GM21447 (cell line): ENCODE measurements around the gene ZBTB22.
"Not testable (repeated sequence)": the region's sequence is repeated elsewhere in the genome, so short reads cannot be mapped to it uniquely, and the experiment has no call there.

Experiments
- ATAC-seq: cut with Tn5 transposase; IDR thresholded peaks from one replicate; pipeline ENCODE4 v1.9.1; 2021; ENCODE audit not compliant: unreplicated experiment

The ZBTB22 gene

DNA sequence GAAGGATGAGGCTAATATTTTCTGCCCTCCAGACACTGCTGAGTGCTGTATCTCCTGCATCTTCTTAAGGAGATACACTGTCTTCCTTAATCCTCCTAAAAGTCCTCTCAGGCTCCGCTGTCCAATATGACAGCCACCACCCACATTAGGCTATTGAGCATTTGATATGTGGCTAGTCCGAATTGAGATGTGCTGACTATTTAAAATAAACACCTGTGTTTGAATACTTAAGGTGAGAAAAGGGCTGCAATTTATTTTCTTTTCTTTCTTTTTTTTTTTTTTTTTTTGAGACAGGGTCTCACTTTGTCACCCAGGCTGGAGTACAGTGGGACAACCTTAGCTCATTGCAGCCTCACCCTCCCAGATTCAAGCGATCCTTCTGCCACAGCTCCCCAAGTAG, 15.7 kb downstream of the ZBTB22 start:
- no peak for ATAC-seq

DNA sequence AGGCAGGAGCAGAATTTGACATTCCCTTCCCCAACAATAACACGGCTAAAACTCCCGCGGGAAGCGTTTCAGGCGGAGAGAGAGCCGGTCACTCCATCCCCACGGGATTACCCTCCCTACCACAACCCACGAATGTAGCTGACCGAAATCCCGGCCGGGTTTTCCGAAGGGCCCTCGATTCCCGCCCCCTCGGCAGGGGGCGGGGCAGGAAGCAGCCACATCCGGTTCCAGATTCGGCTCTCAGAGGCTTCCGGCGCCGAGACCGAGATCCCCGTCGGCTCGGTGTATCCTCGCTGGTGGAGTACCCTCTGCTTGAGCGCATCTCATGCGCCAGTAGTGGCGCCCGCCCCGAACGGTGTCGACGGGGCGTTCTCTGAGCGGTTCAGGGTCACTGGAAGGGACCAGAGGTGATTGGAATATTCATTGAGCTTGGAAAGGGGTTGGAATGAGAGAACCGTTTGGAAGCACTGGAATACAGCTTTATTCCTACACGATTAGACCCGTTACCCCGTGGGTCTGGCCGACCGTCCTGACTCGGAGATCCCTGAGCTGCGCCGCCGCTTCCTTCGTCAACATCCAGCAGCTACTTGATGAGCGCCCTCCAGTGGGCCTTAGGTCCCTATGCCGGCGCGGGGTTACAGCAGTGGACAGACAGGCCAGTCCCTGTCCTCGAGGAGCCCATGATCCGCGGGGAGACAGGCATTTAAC, 18.2 kb downstream of the ZBTB22 start:
- ATAC-seq: peak; percentile 69

DNA sequence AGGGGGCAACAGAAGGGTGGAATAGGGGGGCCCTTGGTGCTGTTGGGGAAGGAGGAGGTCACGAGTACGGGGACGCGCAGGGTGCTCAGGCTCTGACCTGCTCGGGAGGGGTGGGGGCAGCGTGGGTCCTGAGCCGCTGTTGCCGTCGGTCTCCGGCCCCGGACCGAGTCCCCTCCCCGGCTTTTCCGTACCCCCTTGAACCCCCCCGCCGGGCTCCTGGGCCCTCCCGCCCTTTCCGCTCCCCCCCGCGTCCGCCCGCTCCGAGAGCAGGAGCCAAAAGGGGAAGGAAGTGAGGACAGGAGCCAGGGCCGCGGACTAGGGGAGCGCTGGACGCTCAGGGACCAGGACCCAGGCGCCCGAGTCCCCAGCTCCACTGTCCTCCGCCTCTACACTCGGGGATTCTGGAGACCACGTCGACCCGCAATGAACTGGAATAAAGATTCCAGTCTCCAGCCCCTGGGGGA, 18.7 kb downstream of the ZBTB22 start, which contains the start of gene RGL2:
Gene RGL2, minus strand, starts transcription at position 170 of the 464 bp plus-strand sequence. CDS start 332 bp downstream, outside the sequence.
- peak; percentile 12 for ATAC-seq

DNA sequence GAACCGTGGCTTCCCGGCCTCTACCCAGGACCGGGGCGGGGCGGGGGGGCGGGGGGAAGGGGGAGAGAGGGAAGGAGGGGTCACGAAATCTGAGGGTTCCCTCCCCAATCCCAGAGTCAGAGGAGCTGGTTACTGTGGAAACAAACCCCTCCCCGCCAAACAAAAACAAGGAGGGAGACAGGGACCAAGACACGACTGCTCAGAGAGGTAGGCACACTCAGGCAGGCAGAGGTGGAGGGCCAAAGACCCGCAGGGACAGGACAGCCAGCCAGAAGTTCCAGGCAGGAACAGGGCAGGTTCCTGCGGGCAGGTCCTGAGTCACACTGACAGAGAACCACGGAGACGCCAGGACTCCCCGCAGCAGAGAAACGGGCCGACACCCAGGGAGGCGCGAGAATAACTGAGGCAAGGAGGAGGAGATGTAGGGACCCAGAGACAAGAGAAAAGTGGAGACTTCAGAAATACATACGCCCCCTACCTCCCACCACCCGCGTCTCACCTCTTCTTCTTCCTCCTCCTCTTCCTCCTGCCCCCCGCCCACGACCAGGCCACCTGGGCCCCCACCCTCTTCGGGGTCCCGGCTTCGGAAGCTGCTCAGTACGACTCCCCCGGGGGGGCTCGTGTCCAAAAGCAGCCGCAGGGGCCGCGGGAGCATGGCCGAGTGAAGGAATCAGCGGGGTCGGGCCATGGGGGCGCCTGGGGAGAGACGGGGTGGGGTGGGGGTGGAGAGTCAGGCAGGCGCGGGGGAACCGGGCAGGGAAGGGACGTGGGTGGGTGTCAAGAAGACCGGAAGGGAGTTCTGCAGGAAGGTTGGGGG, 19.4 kb downstream of the ZBTB22 start:
- ATAC-seq: no peak

DNA sequence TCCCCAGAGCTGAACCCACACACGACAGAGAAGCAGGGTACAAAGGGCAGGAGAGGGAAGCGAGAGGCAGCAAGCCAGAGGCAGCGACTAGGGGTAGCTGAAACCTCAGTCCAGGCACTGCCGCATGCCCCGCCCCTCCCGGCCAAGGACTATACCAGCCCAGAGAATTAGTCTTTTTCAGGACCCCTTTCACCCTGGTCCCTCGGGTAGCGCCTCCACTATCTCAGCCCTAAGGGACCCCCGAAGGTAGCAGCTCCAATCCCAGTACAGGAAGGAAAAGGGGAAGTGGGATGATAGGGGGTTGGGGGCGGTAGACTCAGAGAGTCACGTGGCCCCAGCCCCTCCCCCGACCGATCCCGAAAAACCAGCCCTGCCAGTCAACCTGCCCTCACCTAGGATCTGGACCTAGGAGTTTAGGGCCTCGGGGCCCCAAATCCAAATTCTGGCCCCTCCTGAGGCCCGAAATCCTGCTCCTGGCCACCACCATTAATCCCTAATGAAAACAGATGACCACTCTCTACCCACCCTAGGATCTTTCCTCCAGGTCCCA, 20.1 kb downstream of the ZBTB22 start:
- no peak for ATAC-seq

DNA sequence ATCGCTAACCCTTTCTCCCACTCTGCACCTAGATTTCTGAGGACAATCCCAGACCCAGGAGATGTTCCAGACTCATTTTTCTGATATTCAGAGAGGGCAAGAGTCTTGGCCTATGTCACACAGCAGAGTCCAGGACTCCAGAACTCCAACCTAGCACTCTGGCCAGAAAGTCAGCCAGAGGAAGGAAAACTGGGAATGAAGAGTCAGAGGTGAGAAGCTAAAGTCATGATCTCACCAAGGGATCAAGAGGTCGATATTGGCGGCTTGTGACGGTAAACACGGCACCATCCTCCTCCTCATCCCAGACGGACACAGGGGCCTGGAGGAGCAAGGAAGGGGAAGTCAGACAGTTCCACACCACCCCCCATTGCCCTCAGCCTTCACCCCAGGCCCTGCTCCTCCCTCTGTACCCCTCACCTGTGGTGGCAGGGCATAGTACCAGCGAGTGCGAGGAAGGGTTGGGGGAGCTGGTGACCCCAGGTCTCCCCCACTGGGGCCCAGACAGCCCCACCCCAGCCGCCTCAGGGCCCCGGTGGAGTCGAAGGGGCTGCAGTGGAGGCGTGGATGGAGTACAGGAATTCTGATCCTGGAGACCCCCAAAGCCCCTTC, 20.6 kb downstream of the ZBTB22 start:
- ATAC-seq: no peak

DNA sequence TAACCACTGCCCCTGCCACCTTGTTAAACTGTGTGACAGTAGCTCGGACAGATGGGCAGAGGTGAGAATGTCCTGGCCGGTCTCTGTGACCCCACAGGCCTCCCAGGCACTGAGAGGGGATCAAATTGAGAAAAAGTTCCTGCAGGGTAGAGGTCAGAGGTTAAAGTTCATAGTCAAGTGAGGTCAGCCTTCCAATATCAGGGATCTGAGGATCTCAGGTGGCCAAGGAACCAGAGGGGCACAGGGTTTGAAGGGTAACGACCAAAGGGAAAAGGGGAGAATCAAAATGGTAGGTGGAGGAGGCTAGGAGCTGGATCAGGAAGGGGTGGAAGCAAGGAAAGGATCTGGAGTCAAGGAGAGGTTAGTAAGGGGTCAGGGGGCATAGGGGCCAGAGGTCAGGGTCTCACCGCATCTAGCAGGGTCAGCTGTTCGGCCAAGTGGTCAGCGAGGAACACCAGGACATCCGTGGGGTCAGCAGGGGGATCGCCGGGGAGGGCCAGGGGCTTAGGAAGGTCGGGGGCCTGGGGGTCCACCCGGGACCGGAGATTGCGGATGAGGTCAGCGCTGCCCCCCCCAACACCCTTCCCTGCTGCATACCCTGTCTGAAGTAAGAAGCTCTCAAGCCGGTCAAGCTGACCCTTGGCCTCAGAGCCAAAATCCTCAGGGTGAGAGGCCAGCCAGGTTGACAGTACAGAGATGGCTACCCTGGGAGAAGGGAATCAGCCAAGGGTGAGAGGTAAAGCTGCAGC, 21.7 kb downstream of the ZBTB22 start:
- no peak for ATAC-seq

DNA sequence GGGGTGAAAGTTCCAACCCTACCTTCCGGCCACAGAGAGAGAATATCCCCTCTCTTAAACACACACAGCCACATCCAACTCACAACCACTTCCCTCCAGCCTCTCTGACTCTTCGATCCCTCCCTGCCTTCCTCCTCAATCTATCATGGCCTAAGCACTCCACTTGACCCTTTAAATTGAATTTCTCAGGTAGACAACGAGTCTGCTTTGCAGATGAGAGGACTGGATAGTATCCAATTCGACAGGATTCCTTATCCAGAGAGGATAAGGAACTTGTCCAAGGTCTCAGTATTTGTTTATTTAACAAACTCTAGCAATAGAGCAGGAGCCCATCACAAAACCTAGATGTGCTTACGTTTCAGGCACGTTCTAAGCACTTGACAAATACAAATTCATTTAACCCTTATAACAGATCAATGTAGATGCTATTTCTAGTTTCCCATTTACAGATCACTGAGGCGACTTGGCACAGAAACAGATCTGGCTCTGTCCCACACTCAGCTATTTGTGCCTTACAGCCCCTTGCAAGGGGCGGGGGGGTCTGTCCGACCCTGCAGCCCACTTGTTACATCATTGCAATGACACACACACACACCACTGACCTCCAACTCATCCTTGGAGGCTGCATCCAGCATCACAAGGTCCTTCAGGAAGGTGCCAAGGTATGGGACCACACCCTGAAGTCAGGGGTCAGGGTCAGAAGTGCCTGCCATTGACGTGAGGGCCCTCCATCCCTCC, 23.3 kb downstream of the ZBTB22 start:
- ATAC-seq: no peak

DNA sequence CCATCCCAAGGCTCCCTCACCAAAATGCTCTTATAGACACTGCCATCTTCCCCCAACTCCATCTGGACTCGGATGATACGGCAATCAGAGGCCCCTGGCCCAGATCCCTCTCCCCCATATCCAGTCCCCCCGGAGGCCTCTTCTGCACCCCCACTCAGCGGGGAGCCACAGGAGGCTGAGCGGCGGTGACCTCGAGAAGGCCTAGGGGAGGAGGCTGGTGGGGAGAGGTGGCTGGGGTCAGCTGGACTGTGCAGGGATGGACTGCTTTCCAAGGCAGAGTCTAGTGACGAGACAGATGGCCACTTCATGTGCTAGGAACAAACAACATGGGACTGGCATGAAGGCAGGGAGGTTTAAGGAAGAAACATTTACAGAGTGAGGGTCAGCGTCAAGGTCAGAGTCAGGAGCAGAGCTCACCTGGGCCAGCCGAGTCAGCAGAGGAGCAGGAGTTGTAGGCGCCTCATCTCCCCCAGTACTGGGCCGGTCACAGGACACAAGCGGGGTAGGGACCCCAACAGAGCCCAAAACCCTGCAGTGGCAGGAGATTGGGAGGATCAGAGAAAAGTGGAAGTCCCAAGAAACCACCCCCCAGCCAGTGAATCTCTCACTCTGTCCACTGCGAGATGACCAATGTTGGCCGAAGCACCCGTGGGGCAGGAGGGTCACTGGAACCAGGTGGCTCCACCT, 24.4 kb downstream of the ZBTB22 start:
- ATAC-seq: no peak

DNA sequence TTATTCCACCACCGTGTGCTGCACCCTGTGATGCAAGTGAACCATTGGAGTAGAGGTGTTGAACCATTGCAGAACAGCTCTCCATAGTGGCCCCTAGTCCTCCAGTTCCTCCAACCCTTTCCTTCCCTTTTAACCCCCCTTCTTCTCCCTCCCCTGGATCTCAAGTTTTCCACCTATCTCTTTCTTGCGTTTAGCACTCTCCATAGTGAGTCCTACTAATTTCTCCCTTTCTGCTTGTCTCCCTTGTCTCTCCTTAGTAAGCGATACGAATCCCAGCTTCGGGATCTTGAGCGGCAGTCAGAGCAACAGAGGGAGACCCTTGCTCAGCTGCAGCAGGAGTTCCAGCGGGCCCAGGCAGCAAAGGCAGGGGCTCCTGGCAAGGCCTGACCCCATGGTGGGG, 27.1 kb downstream of the ZBTB22 start:
- ATAC-seq: no peak

DNA sequence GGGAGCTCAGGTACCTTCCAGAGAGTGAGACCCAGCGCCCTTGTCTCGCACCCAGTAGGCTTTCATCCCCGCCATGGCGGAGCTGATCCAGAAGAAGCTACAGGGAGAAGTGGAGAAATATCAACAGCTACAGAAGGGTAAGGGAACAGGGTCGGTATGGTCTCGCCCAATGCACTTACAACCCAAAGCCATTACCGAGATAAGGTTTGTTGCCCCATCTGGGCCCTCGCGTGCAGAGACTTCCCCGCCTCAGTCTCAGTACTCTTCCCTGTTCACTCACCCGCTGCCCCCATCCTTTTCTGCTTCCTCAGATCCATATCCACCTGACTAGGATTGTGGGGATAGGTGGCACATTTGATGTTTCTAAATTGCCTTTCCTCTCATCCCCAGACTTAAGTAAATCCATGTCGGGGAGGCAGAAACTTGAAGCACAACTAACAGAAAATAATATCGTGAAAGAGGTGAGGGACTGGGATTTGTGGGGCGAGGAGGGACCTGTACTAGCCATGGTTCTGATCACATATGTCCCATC, 27.7 kb downstream of the ZBTB22 start:
- no peak for ATAC-seq

DNA sequence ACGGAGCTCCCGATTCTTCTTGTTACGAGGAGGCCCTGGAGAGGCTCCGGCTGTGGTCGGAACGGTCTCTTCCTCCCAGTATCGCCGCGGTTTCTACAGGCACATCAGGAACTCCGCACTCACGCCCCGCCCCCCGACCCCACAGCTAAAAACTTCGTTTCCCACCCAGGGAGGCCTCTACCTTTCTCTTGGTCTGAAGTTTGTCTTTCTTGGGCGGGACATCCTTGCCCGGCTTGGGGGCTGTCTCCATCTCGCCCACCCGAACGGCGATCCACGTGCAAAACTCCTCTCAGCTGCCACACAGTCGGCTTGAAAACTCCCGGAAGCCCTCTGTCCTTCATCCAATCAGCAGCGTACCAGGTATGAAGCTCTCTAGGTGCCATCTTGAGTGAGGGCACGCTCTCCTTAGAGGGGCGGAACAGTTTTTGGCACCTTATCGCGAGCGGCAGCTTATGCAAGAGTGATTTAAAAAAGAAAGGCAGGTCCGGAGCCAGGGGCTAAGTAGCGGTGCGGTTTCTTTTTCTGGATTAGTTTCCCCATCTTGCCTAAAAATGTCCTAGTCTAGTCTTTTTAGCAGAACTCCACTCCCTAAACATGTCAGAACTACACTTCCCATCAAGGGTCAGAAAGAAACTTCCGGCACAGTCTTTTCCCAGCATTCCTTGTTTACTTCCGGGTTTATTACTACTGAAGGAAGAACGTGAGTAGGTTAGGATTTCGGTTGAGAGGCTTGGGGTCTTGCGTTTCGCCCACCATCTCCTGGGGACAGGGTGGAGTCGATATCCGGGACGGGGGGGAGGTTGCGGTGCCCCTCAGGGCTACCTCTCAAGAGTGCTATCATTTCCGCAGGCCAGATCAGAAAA, 28.4 kb downstream of the ZBTB22 start, which contains the start of the genes PFDN6 and WDR46:
Gene PFDN6, plus strand, starts transcription at position 681 of the 863 bp plus-strand sequence. CDS start 256 bp downstream, outside the sequence.
Gene WDR46, minus strand, starts transcription at position 319 of the 863 bp plus-strand sequence. Its CDS starts 69 bp downstream, at position 250.
- ATAC-seq: peak; percentile 86

DNA sequence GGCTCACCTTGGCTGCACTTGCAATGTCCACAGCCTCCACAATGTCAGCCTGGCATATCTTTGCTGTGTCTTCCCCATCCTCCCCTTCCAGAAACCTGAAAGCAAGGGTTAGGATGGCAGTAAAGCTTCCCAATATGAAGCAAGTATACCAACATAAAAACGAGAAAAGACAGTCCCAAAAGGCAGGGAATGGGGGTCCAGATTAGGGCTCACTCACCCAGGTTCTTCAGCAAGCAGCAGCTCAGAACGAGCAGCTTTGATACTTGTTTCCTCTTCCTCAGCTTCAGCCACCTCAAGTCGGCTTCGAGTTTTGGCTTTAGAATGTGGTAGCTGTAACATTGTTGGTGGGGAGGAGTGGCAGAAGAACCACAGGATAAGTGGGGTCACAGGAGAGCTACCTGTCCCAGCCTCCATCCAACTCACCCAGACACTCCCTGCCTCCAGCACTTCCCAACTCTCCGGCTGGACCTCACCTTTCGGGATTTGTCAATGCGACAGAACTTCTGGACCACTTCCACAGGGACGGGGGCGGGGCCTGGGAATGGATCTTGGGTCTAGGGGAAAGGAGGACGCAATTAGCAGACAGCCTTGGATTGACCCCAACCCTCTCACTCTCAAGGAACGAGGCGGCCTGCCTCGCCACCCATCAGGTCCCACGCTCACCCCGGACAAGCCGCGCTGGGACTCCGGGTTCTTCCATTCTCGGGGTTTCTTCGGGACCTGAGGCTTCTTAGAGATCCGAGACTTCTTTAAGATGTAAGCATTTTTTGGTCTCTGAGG, 29.2 kb downstream of the ZBTB22 start:
- ATAC-seq: no peak

DNA sequence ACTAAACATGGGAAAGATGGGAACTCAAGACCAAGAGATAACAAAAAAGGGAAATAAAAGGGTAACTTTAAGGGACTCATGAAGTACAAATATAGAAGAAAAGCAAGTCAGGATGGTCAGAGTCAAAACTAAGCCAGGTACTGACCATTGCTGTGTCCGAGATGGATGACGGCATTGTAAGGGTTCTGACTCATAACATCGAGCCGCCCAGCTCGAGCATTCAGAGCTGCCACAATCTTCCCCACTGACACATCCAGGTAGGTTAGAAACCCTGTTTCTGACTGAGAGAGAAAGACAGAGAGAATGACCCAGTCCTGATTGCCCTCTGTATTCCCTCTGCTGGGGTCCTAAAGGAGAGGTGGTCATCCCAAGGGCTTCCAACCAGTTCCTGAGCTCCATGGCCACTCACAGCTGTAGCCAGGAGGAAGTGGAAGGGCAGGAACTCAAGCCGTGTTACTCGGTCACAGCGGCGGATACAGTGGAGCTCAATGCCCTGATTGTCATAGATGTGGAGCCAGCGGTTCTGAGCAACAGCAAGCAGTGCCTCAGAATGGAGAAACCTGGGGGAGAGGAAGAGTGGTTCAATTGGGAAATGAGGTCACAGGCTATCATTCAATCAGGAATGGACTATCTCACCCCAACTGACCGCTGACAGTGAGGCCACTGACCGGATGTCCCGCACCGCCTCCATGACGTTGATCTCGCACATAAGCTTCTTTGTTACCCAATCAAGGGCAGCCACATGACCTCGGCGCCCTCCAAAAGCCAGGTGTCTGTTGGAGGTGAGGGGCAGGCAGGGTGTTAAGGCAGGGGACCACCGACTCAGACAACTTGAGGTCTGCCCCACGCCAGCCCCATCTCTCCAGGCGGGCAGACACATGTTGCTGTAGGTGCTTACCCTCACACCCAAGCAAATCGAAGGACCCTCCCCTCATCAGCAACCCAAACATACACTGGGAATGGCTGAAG, 30.3 kb downstream of the ZBTB22 start:
- no peak for ATAC-seq

DNA sequence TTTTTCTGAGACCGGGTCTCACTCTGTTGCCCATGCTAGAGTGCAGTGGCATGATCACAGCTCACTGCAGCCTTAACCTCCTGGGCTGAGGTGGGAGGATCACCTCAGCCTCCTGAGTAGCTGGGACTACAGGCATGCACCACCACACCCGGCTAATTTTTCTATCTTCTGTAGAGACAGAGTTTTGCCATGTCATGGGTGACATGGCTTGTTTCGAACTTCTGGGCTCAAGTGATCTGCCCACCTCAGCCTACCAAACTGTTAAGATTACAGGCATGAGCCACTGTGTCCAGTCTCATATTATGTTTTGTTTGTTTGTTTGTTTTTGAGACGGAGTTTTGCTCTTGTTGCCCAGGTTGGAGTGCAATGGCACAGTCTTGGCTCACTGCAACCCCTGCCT, 32.3 kb downstream of the ZBTB22 start:
- ATAC-seq: not testable (repeated sequence)

DNA sequence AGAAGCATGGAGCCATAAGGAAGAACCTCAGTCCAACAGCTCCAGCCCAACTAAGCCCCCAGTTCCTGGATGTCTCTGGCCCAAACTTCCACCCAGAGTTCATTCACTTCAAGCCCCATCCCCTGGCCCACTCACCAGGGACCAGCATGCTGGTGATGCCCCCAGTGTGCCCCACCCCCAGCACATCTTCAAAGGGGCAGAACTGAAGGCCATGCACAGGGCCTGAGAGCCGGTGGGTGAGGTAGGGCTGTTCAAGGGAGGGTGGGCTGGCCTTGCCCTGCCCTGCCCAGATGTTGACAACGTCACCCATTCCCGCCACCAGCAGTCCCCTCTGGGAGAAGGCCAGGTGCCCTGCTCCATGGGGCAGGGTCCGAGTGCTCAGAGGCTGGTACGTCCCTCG, 37.0 kb downstream of the ZBTB22 start:
- ATAC-seq: no peak
